ENCODE results near the gene INTS11. TPM values are rescaled to one million over a fixed set of nuclear protein-coding genes. Genes with fewer than 3 reads are reported as not detected.

Gene INTS11
- total RNA-seq, 2 donors from 2014 or later = 48.5 to 60.0 TPM

DNA sequence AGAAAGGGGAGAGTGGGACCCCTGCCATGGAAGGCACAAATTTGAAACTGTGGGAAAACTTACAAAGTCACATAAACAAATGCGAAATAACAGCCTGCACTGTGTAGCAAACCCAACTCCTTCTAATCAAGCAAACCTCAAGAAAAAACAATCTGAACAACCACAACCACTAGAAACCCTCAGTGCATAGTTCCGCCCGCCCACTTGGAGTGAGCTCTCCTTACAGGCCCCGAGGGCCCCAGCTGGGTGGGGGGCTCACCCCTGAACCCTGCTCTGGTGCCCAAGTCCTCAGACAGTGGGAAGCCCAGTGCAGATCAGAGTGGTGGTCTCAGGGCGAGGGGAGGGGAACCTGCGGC lies 34.8 kb upstream of the INTS11 start:
- ATAC-seq = peak in 1 of 2 donors; percentile 7
- intact Hi-C loops (cut with DNase I) = no loop called here
- no peak for DNase-seq

DNA sequence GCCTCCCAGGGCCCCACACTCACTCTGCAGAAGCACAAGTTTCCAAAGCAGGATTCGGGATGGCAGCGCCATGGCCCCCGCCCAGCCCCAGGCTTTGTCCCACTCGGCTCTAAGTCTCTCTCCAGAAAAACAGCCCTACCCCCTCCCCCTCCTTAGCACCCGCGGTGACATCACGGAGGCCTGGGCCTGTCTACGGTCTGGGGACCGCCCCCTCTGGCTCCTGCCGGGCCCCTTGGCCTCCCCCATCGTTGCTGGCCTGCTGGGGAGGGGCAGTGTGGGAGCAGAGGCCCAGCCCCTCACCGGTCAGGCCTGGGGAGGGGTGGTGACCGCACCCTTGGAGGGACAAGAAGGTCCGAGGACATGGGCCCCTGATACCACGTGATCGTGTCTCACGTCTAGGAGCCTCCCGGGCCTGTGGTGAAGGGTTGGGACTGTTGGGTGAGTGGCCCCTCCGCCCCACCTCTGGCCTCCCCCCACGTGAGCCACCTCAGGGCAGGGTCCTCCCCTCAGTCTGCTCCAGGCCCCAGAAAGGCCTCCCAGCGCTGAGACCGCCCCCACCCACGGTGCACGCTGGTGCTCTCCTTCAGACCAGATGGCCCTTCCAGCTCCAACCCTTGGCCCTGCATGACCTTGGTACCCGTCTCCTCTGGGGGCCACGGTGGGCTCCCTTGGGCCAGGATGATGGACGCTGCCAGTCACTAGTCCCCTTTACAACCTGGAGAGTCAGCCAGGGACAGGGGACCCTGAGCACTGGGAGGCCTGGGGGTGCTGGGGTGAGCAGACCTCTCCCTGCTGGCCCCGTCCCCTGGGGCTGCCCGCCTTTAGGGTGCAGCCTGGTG lies 34.2 kb upstream of the INTS11 start, which contains the start of gene MXRA8:
TSS of gene MXRA8 (minus strand) at position 123 of the 839 bp plus-strand sequence. CDS start at position 72, 51 bp downstream.
- intact Hi-C loops (cut with DNase I) = no loop called here
- peak; percentile 68 to 69 for ATAC-seq
- peak; percentile 82 for DNase-seq

DNA sequence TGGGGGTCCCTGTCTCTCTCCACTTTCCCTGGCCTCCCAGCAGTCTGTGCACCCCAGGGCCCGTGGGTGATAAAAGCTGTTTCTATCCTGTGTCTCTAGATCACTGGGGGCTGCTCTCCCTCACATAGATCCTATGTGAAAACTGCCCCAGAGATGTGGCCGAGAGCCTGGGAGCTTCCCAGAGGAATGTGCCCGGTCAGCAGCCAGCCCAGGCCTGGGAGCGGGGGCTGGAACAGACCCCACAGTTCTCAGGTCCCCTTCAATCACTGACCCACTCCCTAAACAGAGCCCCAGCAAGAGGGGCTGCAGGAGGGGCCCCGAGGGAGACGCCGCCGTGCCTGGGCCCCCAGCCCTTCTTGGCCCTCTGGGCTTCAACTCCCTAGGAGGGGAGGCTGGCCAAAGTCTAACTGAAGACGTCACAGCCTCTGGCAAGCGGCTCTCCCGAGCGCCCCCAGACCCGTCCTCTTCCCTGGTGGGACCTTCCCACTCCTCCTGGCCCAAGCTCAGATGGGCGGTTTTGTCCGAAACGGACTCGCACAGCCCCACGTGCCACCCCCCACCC lies 33.5 kb upstream of the INTS11 start:
- ATAC-seq (peak in 1 of 2 donors; percentile 10), DNase-seq (no peak)
- intact Hi-C loops (cut with DNase I) = no loop called here

DNA sequence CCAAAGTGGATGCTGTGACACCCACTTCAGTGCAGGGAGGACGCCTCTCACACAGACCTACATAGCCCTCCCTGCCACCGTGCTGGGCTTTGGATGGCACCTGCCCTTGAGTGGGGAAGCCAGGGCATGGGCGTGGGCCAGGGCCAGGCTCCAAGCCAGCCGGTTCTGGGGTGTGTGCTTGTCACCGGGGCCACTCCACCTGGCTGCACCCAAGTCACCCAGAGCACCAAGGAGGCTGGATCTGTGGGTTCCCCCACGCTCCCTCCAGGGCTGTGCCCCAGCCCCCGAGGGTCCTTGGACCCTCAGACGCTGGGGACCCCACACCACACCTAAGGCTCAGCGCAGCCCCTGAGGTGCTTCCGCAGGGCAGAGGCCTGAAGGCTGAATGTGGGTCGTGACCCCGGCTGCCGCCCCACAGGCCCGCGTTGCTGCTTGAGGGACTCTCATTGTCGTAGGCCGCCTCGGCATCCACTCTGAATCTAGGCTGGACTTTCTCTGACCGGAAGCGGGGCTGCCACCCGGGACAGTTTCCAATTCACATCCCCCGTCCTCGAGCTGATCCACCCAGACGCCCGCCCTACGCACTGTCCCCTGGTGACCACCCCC lies 32.4 kb upstream of the INTS11 start:
- no peak for ATAC-seq
- intact Hi-C loops (cut with DNase I) = no loop called here
- DNase-seq = no peak

DNA sequence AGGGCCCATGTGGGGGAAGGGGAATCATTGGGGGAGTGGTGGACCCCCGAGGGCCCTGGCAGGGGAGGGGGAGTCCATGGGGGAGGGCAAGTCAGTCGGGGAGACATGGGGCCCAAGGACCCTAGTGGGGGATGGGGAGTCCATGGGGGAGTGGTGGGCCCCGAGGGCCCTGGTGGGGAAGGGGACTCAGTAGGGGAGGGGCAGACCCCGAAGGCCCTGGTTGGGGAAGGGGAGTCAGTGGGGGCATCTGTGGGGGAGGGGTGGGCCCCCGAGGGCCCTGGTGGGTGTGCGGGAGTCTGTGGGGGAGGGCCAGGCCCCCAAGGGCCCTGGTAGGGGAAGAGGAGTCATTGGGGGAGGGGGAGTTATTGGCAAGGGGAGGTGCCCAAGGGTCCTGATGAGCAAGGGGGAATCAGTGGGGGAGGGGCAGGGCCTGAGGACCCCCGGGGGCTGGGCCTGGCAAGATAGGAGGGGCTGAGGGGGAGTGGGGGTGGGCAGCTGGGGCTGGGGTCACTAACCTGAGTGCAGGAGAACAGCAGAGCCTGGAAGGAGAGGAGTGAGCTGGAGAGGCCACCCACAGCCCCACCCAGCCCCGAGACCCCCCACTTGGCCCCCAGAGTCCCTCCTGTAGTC lies 31.8 kb upstream of the INTS11 start:
- DNase-seq (no peak), ATAC-seq (no peak)
- intact Hi-C loops (cut with DNase I) = no loop called here

DNA sequence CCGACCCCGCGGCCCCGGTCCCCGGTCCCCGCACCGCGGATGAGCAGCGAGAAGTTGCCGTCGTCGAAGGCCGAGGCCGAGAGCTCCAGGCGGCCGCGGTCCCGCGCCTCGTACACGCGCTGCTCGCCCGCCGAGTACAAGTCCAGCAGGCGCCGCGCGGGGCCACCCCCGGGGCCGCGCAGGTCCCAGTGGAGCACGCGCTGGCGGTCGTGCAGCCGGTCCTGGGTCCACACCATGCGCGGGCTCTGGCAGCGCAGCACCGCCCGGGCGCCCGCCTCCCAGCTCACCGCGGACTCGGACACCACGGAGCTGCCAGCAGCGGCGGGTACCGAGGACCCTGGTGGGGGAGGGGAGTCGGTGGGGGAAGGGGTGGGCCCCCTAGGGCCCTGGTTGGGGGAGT lies 31.0 kb upstream of the INTS11 start:
- no peak for DNase-seq
- intact Hi-C loops (cut with DNase I) = no loop called here
- ATAC-seq = no peak

DNA sequence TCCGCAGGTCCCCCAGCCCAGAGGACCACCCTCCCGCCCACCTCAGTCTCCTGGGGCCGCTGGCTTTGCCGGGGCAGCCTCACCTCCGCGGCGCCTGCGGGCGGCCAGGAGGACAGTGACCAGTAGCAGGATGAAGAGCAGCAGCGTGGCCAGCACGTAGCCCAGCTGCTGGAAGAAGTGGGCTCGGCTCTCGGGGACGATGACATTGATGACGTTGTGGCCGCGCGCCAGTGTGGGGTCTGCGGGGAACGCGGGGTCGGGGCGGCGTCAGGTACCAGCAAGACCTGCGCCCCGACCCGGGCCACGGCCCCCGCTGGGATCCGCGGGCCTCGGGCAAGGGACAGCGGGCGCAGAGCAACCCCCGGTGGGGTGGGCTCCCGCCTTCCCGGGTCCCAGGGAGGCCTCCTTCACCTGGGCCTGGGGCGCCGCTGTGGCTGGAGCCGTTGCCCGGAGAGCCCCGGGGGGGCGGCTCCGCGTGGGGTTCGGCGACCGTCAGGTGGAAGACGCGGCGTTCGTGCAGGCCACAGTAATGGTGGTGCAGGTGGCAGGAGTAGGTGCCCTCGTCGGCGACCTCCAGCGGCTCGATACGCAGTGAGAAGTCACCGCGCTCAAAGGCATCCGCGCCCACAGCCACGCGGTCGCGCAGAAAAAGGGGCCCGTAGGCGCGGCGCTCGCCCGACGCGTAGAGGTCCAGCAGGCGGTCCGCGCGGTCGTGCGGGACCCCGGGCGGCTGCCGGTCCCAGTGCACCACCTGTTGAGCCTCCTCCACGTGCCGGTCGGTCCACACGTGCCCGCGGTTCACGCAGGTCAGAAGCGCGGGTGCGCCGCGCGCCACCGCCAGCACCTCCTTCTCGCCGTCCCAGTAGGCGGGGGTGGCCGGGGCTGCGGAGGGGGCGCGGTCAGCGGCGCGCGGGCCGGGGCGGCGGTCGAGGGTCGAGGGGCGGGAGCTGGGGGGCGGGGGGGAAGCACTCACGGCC lies 30.1 kb upstream of the INTS11 start:
- DNase-seq (no peak), ATAC-seq (no peak)
- intact Hi-C loops (cut with DNase I) = no loop called here

DNA sequence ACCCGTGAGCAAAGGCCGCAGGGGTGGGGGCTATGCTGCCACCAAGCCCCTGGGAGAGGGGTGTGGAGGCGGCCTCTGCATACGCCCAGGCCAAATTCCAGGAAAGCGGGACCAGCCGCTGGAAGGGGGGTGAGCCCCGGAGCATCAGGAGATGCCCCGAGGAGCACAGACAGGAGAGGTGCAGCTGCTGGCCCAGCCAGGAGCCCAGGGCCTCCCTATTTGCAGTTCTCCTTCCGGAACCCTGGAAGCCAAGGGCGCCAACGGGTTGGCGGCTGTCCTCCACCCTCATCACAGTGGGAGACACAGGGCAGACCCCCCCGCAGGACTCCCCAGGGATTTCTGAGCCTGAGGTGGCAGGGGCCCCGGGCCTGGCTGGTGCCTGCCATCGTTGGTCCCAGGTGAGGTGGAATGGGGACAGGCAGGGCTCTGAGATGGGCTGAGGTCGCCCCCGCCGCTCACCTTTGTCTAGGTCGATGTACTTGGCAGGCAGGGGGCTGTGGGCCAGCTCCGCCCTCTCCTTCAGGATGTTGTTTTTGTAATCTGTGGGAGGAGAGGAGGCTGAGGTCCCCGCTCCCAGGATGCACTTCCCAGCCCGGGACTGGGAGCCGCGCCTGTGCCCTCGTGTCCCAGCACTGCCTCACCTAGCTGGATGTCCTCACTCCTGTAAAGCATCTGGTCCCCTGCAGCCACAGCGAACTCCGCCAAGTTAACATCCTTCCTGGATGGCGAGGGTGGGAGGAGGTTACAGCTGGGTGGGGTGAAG lies 29.1 kb upstream of the INTS11 start:
- ATAC-seq (no peak), DNase-seq (no peak)
- intact Hi-C loops (cut with DNase I) = no loop called here

DNA sequence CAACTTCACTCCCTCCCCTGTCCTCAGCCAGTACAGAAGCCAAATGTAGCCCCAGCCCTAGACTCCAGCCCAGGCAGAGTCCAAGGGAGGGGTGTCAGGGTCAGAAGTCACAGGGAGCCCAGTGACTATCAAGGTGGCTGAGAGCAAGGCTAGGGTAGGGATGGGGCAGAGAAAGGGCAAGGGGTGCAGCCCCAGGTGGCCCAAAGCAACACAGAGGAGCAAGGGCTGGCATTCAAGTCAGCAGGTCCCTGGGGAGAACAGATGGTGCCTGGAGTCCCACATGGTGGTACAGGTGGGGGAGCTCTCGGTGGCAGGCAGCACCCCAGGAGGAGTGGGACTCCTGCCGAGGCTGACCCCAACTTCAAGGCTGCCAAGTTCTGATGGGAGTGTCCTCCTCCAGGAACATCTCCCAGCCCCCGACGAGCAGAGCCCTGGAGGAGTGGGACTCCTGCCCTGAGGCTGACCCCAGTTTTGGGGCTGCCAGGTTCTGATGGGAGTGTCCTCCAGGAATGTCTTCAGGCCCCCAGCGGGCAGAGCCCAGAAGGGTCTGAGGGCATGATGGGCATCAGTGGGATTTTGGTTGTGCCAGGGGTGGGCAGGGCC lies 28.4 kb upstream of the INTS11 start:
- DNase-seq (no peak), ATAC-seq (no peak)
- intact Hi-C loops (cut with DNase I) = no loop called here

DNA sequence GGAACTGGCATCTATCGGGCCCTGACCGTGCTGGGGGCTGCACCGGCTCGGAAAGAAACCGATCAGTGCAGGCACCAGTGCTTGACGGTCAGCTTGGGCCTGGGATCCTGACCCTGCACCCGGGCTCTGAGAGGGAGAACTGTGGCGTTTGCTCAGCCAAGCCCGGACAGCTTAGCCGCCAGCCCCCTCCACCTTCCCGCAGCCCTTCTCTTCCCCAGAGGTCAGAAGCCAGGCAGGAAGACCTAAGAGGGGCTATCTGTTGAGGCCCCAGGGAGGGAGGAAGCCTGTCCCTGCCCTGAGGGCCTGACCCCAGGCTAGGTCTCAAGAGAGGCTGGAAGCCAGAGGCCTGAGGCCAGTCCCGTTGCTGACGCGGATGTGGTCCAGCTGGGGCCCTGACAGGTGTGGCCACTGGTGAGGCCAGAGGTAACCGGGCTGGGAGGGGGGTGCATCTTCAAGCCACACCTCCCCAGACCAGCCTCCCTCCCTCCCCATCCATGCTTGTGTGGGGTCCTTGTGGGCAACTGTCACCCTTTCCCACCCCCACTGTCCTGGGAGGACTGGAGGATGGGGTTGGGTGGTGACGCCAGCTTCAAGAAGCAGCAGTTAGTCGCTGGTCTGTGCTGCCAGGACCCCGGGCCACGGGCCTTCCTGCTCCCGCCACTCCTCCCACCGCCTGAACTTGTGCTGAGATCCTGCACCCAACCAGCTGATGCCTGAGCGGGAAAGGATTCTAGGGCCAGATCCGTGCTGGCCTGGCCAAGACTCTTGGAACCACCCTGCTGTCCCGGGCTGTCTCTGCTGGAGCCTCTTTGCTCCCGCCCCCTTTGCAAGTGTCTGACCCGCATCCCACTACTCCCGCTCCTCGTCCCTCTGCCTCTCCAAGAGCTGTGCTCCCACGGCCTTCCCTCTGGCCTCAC lies 27.3 kb upstream of the INTS11 start:
- ATAC-seq (peak; percentile 19 to 23), DNase-seq (peak; percentile 58)
- intact Hi-C loops (cut with DNase I) = no loop called here

DNA sequence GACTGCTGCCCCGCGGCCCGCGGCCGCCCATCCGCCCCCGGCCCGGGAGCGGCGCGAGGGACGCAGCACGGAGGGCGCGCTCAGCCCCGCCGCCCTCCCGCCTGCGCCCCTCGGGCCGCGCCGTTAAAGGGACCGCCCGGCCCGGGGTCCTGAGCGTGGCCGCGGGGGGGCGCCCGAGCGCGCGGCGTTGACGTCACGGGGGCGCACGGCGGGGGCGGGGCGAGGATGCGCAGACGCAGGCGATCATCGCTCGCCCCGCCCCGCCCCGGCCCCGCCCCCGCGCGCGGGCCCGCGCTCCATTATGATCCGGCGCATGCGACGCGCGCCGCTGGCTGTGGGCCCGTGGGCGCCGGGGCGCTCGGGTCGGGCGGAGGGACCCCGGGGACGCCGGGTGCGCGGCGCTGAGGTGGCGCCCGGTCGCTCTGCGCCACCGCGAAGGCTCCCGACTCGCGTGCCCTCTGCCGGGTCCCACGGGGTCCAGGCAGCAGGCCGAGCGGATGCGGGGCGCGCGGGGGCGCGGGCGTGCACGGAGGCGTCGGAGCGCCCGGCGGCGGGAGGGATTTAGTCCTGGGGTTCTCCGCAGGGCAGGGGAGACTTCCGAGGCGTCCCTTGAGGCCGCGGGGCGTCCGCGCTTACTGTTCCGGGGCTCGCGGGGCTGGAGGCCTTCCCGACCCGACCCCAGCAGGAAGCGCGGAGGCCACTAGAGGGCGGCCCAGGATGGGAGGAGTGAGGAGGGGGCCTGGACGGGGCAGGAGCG lies 25.0 kb upstream of the INTS11 start, which contains the start of gene DVL1:
TSS of gene DVL1 (minus strand) at position 163 of the 757 bp plus-strand sequence. CDS start 353 bp downstream, outside the sequence.
- ATAC-seq = peak; percentile 20 to 69
- peak; percentile 72 for DNase-seq

DNA sequence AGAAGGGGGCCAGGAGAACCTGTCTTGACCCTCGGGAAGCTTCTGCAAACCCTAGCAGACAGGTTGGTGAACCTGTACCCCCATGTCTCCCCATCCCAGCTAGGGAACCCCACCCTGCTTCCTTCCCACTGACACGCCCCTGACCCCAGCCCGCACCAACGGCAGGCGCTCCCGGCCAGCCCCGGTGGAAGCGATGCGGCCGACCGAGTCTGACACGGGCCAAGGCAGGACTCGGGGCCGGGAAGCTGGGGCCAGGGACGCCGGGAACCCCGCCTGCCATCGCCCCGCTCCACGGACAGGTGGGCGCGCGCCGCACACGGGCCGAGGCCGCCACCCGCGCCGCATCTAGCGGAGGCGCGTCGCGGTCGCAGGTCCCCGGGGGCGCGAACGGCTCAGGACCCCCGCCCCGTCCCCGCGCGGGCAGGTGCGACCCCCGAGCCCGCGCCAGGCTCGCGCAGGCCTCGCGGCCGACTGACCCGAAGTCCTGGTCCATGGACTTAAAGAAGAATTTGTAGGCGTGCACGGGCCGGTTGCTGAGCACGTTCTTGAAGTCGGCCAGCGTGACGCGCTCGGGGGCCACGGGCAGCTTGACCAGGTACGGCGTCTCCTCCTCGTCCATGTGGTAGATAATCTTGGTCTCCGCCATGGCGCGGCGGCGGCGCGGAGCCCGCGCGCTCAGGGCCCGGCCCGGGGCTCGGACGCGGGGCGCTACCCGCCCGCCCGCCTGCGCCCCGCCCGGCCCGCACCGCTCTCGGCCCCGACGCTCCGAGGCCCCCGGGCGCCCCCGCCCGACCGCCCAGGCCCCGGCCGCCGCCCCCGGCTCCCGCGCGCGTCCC lies 24.2 kb upstream of the INTS11 start:
- DNase-seq (no peak), ATAC-seq (peak in 1 of 2 donors; percentile 2)
- intact Hi-C loops (cut with DNase I) = no loop called here

More for the DNA sequence above, 25.0 kb upstream of the INTS11 start, which contains the start of gene DVL1:
- intact Hi-C loops (cut with DNase I) = no loop called here

DNA sequence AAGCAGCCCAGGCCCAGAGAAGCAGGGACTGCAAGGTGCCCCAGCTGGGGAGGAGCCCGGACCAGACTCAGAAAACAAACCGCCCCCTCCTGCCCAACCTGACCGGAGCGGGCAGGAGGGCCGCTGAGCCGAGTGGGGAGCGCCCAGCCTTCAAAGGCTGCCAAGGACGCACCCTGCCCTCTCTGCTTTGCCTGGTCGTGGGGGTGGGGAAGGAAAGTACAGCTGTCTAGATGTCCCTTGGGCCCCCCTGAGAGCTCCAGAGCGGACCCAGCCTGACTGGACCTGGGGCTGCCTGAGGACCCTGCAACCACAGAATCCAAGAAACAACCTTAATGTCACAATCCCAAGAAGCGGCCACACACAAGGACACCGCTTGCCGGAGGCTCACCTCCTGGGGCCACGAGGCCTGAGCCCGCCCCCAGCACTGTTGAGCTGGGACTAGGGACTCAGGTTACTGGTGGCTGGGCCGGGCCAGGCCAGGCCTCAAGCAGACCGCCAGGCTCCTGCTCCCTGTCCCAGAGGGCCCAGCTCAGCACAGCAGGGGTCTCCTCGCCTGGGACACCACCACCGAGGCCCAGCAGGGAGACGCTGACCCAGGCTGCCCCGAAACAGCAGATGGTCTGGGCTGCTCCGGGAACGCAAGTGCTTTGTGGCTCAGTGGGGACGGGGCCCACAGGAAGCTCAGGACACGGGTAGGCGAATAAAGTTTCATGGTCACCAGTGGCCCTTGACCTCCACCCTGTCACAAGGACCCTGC lies 23.4 kb upstream of the INTS11 start:
- DNase-seq = no peak
- ATAC-seq = peak; percentile 14 to 17
- intact Hi-C loops (cut with DNase I) = no loop called here

DNA sequence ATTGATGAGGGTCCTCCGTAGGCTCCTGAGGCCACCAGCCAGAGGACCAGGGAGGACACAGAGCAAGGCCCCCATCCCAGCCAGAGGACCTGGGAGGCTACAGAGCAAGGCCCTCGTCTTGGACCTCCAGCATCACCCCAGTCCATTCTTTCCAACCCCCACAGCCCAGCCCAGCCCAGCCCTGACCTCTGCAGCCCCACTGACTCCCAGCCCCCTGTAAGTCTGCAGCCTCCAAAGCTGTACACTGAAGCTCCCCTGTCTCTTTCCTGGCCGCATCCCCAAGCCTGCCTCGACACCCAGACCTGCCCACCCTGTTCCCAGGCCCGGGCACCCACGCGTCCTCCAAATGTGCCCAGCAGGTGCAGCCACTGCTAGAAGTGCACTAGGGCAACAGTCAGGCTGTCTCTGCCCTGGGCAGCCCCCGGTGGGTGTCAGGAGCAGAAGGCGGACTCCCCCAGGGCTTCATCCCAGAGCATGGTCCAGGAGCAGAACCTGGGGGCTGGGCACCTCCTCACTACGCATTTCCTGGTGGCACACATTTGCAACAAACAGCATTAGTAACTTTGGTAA lies 22.7 kb upstream of the INTS11 start:
- ATAC-seq (no peak), DNase-seq (no peak)
- intact Hi-C loops (cut with DNase I) = no loop called here
